GM12891 (cell line): ENCODE measurements around the gene TENT4B.

Experiments
- POLR2A ChIP-seq: IDR thresholded peaks from 2 replicates; pipeline ENCODE4 v1.6.1; 2011; ENCODE audit warnings: low read depth, low read length, control low read depth
- POLR2AphosphoS5 ChIP-seq: IDR thresholded peaks from 2 replicates; pipeline ENCODE4 v1.6.1; 2011; ENCODE audit warnings: low read depth, low read length, control low read depth
- TAF1 ChIP-seq: IDR thresholded peaks from 2 replicates; pipeline ENCODE4 v1.6.1; 2011; ENCODE audit warnings: low read depth, low read length, control low read depth

DNA sequence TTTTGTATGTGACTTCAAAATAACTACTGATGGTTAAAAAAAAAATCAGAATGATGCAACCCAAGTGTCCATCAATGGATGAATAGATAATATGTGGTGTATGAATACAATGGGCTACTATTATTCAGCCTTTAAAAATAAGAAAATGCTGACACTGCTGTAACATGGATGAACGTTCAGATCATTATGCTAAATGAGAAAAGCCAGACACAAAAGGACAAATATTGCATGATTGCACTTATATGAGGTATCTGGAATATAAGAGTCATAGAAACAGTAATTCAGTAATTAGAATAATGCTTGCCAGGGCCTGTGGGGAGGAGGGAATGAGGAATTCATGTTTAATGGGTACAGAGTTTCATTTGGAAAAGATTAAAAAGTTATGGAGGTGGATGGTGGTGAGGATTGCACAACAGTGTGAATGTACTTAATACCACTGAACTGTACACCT is 25.4 kb downstream of the TENT4B start:
- TF ChIP-seq POLR2A: no peak
- TF ChIP-seq POLR2AphosphoS5: no peak
- TF ChIP-seq TAF1: no peak
